DND-41 (cell line): ENCODE results near the gene KCTD18.

Experiments
- ATAC-seq: fragments of 200-7000 bp; cut with Tn5 transposase; 3 replicates; pipeline ENCODE4 v1.9.1; 2021; ENCODE audit warnings: low read depth; ENCODE audit not compliant: insufficient read depth
- DNase-seq: peaks from one replicate; pipeline ENCODE4 v3.0.0-alpha.2; 2020
- H2AFZ ChIP-seq: 2 replicates; pipeline ENCODE4 v1.6.0; 2012; ENCODE audit warnings: low read depth, low read length
- H3K27ac ChIP-seq: 2 replicates; pipeline ENCODE4 v1.5.1; 2012; ENCODE audit warnings: low read length, inconsistent platforms
- H3K27me3 ChIP-seq: fragments of 200-600 bp; sonication (generic); 2 replicates; pipeline ENCODE4 v1.6.0; 2012; ENCODE audit warnings: low read length, mild to moderate bottlenecking, inconsistent platforms; ENCODE audit not compliant: insufficient read depth, poor library complexity
- H3K36me3 ChIP-seq: 2 replicates; pipeline ENCODE4 v1.5.1; 2012; ENCODE audit warnings: low read length, inconsistent platforms; ENCODE audit not compliant: insufficient read depth
- H3K4me1 ChIP-seq: 2 replicates; pipeline ENCODE4 v1.5.1; 2012; ENCODE audit warnings: mild to moderate bottlenecking, low read length; ENCODE audit not compliant: insufficient read depth
- H3K4me2 ChIP-seq: 2 replicates; pipeline ENCODE4 v1.6.0; 2012; ENCODE audit warnings: mild to moderate bottlenecking, moderate library complexity, low read length, inconsistent platforms; ENCODE audit not compliant: insufficient read depth
- H3K4me3 ChIP-seq, 2 experiments: fragments of 200-600 bp in 1 of 2; shearing (Covaris generic) in 1 of 2; 2 replicates each; pipeline ENCODE4 v1.5.1; 2012 to 2016; ENCODE audit warnings: inconsistent platforms in 2 of 2, low read length in 2 of 2, mild to moderate bottlenecking in 2 of 2, low read depth in 1 of 2, moderate library complexity in 1 of 2
- H3K79me2 ChIP-seq: 2 replicates; pipeline ENCODE4 v1.6.0; 2012; ENCODE audit warnings: low read length, inconsistent platforms; ENCODE audit not compliant: insufficient read depth
- H3K9ac ChIP-seq: 2 replicates; pipeline ENCODE4 v1.6.0; 2012; ENCODE audit warnings: low read depth, mild to moderate bottlenecking, inconsistent platforms, low read length, moderate library complexity
- H3K9me3 ChIP-seq: 2 replicates; pipeline ENCODE4 v1.5.1; 2012; ENCODE audit warnings: low read length, moderate library complexity, mild to moderate bottlenecking, inconsistent platforms; ENCODE audit not compliant: insufficient read depth, severe bottlenecking
- H4K20me1 ChIP-seq: 2 replicates; pipeline ENCODE4 v1.6.0; 2012; ENCODE audit warnings: low read length; ENCODE audit not compliant: insufficient read depth
- CTCF ChIP-seq: IDR thresholded peaks from 2 replicates; pipeline ENCODE4 v1.5.1; 2012; ENCODE audit warnings: borderline replicate concordance, low read length, moderate library complexity, mild to moderate bottlenecking; ENCODE audit not compliant: poor library complexity, severe bottlenecking; ENCODE audit errors: extremely low read depth
- EZH2 ChIP-seq: IDR thresholded peaks from 3 replicates; pipeline ENCODE4 v1.6.1; 2012; ENCODE audit warnings: borderline replicate concordance, low read depth, mild to moderate bottlenecking, moderate library complexity, low read length, inconsistent platforms; ENCODE audit not compliant: severe bottlenecking

KCTD18 gene

DNA sequence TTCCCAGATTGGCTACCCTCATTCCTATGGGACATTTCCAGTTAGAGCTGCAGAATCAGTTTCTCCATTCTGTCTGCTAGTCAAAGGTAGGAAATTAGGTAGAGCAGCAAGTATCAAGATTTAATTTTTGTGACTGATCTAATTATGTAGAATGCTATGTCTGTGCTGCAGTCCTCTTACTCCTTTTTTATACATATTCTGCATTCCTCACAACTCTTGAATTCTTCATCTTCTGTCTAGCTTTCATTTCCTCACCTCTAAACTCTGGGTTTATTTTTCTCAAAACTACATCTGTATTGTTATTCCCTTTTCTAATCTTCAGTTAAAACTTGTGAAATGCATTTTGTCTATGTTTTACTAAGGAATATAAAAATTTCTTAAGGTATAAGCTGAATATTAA, 24.7 kb upstream of the KCTD18 start:
- peaks cover 1% of the 10 kb centered on the region for H3K9me3 ChIP-seq
- no peak overlapping the region for H3K4me3 ChIP-seq
- peaks cover 40% of the 10 kb centered on the region for H3K79me2 ChIP-seq
- H3K27ac ChIP-seq: no peak overlapping the region
- H3K4me1 ChIP-seq: no peaks in the 10 kb centered on the region
- H3K27me3 ChIP-seq: no peaks in the 10 kb centered on the region
- H4K20me1 ChIP-seq: no peaks in the 10 kb centered on the region
- peaks cover 62% of the 10 kb centered on the region for H3K36me3 ChIP-seq
- no peak overlapping the region for H2AFZ ChIP-seq
- no peak overlapping the region for H3K4me2 ChIP-seq
- TF ChIP-seq EZH2 (no peak), CTCF (no peak)
- no peak for ATAC-seq
- H3K9ac ChIP-seq: no peak overlapping the region
- no peak for DNase-seq

DNA sequence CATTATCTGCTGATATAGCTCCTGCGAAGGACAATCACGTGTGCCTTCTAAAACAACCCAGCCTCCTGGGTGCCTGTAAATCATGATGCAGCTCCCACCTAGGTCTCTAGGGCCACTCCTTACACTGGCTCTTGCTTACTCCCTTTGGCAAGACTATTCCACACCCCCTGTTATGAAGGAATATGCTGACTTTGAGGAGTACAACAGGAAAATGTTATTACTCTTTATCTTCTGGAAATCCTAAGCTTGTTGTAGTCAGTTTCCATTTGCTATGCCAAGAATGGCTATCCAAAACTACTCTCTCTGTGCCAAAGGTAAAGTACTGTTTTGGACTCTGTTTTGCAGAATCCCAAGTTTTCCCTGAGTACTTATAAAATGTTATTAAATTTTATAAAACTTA, 23.9 kb upstream of the KCTD18 start:
- Histone ChIP-seq H2AFZ (no peak overlapping the region), H3K4me3 (no peak overlapping the region), H3K9ac (no peak overlapping the region), H3K79me2 (peaks cover 48% of the 10 kb centered on the region), H3K36me3 (peaks cover 59% of the 10 kb centered on the region), H3K27ac (no peak overlapping the region), H4K20me1 (no peaks in the 10 kb centered on the region), H3K27me3 (no peaks in the 10 kb centered on the region), H3K9me3 (no peaks in the 10 kb centered on the region), H3K4me1 (peaks cover under 1% of the 10 kb centered on the region; the same call in 1 of the 2 replicates), H3K4me2 (no peak overlapping the region)
- DNase-seq: no peak
- ATAC-seq: no peak
- no peak for TF ChIP-seq EZH2
- TF ChIP-seq CTCF: no peak

GRCh38 chr2:200528228-200528627, 18.4 kb upstream of the KCTD18 start:
- Histone ChIP-seq H3K36me3 (peaks cover 10% of the 10 kb centered on the region), H3K27me3 (no peaks in the 10 kb centered on the region), H3K4me1 (peaks cover 29% of the 10 kb centered on the region), H3K9me3 (no peaks in the 10 kb centered on the region), H3K4me2 (peak overlapping the region; percentile 79), H3K9ac (no peak overlapping the region), H4K20me1 (peaks cover 3% of the 10 kb centered on the region; the same call in 1 of the 2 replicates), H2AFZ (no peak overlapping the region), H3K4me3 (no peak overlapping the region), H3K27ac (no peak overlapping the region), H3K79me2 (peaks cover 68% of the 10 kb centered on the region)
- ATAC-seq (no peak), DNase-seq (no peak)
- TF ChIP-seq CTCF (no peak), EZH2 (no peak)

- Histone ChIP-seq H3K27me3 (no peaks in the 10 kb centered on the region), H3K4me2 (peak within 1 kb of the TSS; percentile 79), H4K20me1 (peaks cover 3% of the 10 kb centered on the region; the same call in 1 of the 2 replicates), H3K79me2 (peaks cover 49% of the 10 kb centered on the region), H3K9ac (peak within 1 kb of the TSS; percentile 81), H2AFZ (peak within 1 kb of the TSS; percentile 89), H3K36me3 (no peaks in the 10 kb centered on the region; the same call in 1 of the 2 replicates), H3K27ac (peak within 1 kb of the TSS; percentile 84), H3K4me1 (peaks cover 29% of the 10 kb centered on the region), H3K4me3 (peak within 1 kb of the TSS; percentile 83 to 92), H3K9me3 (no peaks in the 10 kb centered on the region)
- DNase-seq (peak; percentile 97), ATAC-seq (peak; percentile 98)
- peak; percentile 40 for TF ChIP-seq CTCF
- TF ChIP-seq EZH2: no peak
These were observed 16.2 kb upstream of the KCTD18 start, which contains the start of gene SGO2 for GRCh38 chr2:200525882-200526651. Gene SGO2, plus strand, starts transcription at chr2:200526207. Its CDS starts 6,769 bp downstream, at chr2:200532976.
